ENCODE data around the gene LTB4R2.

GRCh38 chr14:24290746-24291145 lies 19.2 kb upstream of the LTB4R2 start:
- no peak for TF ChIP-seq POLR2A (IDR thresholded peaks at IDR 0.05; ENCODE audit: low read depth, low read length)
- TF ChIP-seq, protein P1, sequence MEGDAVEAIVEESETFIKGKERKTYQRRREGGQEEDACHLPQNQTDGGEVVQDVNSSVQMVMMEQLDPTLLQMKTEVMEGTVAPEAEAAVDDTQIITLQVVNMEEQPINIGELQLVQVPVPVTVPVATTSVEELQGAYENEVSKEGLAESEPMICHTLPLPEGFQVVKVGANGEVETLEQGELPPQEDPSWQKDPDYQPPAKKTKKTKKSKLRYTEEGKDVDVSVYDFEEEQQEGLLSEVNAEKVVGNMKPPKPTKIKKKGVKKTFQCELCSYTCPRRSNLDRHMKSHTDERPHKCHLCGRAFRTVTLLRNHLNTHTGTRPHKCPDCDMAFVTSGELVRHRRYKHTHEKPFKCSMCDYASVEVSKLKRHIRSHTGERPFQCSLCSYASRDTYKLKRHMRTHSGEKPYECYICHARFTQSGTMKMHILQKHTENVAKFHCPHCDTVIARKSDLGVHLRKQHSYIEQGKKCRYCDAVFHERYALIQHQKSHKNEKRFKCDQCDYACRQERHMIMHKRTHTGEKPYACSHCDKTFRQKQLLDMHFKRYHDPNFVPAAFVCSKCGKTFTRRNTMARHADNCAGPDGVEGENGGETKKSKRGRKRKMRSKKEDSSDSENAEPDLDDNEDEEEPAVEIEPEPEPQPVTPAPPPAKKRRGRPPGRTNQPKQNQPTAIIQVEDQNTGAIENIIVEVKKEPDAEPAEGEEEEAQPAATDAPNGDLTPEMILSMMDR (IDR thresholded peaks at IDR 0.05; ENCODE audit: extremely low read depth in 1 of 2, insufficient read depth in 1 of 2, low read depth in 1 of 2, low read length in 2 of 2), result no peak
- no peak for TF ChIP-seq POLR2AphosphoS5 (IDR thresholded peaks at IDR 0.05; ENCODE audit: insufficient read depth, low read depth, low read length)
- TF ChIP-seq EZH2 (IDR thresholded peaks at IDR 0.05; ENCODE audit: borderline replicate concordance, low read depth, low read length, severe bottlenecking), result no peak
- no peak for TF ChIP-seq MYC (IDR thresholded peaks at IDR 0.05; ENCODE audit: low read depth, low read length)

Data from endothelial cell of umbilical vein (primary cell).